Ramos (cell line): Measurements from ENCODE around the gene OR11L1.

Source experiments
- in situ Hi-C: fragments of 300-500 bp; cut with MboI; formaldehyde crosslinking; loops from one replicate; pipeline ENCODE4 v1.14.3; 2022; ENCODE audit warnings: low sequenced_read_pairs; ENCODE audit not compliant: unreplicated experiment

Gene OR11L1, protein sequence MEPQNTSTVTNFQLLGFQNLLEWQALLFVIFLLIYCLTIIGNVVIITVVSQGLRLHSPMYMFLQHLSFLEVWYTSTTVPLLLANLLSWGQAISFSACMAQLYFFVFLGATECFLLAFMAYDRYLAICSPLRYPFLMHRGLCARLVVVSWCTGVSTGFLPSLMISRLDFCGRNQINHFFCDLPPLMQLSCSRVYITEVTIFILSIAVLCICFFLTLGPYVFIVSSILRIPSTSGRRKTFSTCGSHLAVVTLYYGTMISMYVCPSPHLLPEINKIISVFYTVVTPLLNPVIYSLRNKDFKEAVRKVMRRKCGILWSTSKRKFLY

DNA sequence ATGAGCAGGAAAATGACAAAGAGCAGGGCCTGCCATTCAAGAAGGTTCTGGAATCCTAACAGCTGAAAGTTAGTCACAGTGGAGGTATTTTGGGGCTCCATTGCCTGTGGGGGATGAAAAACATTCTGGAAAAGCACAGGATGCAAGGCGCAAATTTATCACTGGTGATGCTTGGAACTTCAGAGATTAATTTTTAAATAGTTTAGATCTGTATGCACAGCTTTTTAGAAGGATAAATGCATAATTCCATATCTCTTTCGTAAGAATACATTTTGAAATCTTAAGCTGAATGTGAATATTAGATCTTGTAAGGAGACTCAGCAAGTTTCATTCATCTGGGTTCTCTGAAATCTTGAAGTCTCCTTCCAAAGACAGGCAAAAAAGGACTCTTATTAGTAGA, at the start of gene OR11L1:
TSS of gene OR11L1 (minus strand) at position 101 of the 400 bp plus-strand sequence. CDS start at position 101, 0 bp downstream.
- in situ Hi-C loops: no loop called here

DNA sequence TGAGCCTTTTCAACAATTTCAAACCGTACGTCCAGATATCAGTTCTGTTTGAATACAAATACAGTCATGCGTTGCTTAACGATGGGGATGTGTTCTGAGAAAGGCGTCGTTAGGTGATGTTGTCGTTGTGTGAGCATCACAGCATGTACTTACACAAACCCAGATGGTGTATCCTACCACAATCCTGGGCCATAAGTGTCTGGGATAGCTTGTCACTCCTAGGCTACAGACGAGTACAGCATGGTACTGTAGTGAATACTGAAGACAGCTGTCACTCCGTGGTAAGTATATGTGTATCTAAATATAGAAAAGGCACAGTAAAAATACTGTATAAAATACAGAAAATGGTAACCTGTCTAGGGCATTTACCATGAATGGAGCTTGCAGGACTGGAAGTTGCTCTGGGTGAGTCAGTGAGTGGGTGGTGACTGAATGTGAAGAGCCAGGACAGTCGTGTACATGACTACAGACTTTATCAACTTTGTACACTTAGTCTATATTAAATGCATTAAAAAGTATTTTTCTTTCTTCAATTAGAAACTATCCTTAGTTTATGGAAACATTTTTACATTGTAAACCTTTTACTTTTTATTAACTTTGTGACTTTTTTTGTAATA, 43.2 kb upstream of the OR11L1 start:
- in situ Hi-C loops: no loop called here

DNA sequence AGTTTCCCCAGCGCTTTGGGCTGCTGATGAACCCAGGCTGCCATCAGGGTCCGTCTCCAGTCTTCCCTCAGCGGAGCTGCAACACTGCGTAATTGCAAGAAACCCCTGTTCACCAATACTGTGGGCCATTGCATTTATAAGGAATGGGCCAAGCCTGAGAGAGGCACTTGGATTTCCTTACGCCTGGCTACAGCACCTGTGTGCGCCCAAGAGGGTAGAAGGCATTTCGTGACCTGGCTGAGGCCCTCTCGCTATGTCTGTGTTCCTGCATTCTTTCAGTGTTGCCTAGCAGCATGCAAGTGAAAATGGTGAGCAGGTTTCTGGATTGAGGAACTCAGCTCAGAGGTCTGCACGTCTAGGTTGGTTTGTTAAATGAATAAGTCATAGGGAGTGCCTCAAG, 41.6 kb upstream of the OR11L1 start:
- in situ Hi-C loops: no loop called here

DNA sequence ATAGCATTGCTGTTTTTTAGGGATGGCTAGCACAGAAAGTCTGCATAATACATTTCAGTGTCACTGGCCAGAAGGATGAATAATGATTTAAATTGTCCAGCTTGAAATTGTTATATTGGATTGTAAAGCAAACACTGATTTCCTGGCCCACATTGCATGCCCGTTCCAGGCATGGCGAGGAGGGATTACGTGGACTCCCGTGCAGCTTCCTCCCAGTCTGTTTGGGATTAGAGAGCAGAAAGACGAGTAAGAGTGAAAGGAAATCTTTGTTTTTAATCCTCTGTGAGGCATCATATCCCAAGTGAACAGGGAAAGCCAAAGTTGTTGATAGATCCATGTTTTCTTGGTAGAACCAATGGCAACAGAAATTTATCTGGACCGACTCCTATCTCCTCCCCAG, 23.7 kb upstream of the OR11L1 start:
- in situ Hi-C loops: no loop called here

DNA sequence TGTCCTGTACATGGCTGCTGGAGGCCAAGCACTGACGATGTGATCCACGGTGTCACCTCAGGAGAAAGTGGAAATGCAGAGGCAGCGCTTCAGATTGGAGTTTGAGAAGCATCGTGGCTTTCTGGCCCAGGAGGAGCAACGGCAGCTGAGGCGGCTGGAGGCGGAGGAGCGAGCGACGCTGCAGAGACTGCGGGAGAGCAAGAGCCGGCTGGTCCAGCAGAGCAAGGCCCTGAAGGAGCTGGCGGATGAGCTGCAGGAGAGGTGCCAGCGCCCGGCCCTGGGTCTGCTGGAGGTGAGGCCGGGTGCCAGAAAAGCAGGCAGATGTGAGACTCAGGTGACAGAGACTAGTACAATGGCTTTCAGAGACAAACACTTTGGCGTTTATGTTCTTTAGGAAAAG, 22.9 kb upstream of the OR11L1 start:
- in situ Hi-C loops: no loop called here

DNA sequence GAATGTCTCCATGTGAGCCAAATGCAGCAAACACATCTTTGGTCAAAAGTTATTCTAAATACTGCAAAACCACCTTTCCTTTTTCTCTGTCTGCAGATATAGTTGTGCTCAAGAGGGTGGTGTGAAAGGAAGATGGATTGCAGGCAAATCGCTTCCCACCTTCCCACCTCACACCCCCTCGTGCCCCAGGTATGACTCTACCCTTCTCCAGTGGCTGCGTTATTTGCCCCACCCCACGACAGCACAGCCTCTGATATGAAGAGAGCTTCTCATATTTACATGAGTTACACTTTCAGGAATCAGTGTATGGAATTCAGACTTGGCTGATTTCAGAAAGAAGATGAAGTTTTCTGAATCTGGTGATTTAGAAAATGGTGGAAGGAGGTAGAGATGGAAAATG, 21.1 kb upstream of the OR11L1 start:
- in situ Hi-C loops: no loop called here

DNA sequence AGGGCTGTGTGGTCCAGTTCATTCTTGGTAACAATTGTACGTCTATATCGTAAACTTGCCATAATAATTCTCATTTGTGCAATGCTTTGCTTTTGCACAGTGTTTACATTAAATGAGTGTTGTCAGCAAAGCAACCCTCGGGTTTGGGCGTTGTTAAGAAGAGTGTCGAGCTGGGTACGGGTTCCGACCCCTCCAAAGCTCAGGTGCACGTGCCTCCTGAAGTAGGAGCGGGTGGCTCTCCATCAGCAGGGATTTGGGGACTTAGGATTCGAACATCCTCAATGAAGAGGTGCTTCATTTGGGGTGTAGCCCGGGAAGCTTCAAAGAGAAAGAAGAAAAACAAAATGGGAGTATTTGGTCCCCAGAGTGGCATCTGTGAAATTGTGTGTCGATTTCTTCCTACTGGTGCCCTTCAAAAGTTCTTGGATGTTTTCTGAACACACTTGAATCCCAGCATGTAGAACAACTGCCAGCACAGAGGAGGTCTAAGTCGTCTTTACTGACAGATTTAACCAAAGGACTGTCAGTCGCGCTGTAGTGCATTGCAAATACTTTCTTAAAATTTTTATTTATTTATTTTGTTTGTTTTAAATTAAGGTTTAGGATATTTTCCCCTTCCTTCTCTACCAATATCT, 16.4 kb upstream of the OR11L1 start:
- in situ Hi-C loops: no loop called here

DNA sequence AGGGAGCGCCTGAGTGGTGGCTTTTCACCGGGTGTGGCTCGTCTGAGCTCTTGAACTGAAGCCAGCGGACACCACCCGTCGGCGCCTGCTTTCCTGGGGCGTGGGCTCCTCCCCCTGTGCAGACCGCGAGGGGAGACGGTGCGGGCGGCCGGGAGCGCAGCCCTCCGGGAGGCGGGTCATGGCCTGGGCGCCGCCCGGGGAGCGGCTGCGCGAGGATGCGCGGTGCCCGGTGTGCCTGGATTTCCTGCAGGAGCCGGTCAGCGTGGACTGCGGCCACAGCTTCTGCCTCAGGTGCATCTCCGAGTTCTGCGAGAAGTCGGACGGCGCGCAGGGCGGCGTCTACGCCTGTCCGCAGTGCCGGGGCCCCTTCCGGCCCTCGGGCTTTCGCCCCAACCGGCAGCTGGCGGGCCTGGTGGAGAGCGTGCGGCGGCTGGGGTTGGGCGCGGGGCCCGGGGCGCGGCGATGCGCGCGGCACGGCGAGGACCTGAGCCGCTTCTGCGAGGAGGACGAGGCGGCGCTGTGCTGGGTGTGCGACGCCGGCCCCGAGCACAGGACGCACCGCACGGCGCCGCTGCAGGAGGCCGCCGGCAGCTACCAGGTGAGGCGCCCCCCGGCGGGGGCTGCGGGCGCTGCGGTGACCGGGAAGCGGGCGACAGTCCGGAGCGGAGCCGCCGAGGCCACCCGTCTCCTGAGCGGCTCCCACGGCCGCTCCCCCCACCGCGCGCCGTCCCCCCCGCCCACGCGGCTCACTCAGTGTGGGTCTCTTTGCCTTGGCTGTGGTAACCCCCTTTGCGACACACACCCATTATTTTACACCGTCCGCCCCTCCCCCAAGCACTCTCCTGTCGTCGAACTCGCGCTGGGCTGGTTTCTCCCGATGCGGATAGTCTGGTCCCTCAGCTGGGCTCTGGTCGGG, 15.6 kb upstream of the OR11L1 start, which contains the start of gene TRIM58:
TSS of gene TRIM58 (plus strand) at position 119 of the 916 bp plus-strand sequence. CDS start at position 179, 60 bp downstream.
- in situ Hi-C loops: no loop called here

DNA sequence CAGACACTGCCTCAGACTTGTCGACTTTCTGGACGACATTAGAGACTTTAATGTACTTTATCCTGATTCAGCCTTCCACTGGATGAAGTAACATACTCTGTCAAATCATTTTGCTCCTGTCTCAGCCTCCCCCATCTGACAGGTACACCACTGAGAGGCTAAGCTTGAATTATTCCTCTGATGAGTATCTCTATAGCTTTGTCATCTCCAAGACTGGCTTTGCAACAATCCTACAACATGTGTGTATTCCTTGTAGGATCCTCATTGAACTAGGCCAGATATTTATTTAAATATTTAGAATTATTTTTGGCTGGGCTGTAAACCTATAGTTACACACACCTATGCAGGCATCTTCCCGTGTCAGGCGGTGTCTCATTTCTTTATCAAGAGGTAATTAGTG, 14.2 kb upstream of the OR11L1 start:
- in situ Hi-C loops: no loop called here

DNA sequence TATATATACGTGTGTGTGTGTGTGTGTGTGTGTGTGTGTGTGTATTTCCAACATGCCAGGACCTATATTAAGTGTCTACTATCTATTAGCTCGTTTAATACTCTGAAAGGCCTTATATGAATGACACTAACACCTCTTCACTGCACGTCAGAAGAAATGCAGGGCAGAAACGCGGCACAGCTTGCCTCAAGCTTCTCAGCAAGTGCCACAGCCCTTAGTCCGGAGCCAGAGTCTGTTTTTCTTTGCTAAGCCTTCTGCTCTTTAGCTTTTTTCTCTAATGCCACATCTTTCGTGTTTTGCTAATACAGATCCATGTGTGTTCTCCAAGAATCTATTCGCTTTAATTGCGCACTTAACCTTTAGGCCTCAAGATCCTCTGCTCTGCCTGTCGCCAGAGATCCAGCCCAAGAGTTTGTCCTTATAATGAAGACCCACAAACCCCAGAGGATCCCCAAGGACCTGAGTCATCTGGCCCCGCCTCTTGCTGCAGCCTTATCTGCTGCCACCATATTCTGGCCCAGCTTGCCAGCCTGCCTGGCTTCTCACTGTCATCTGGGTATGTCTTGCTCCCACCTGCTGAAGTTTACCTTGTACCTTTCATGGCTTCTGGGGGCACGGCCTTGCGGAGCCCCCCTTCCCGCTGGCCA, 13.3 kb upstream of the OR11L1 start:
- in situ Hi-C loops: no loop called here

DNA sequence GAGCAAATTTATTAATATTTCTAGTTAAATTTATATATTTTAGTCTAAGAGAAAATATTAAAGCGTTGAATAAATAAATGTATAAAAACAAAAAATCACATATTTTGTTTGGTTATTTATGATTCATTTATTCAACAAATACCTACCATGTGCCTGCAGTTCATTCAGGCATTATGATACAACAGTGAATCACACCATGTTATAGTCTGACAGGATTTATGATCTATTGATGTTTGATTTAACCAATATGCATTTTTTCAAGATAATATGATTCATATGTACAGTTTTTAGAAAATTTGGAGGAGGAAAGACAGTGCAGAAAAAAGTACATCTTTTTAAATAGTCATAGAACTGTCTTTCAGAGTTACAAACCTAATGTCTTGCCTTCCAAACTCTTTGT, 7.9 kb upstream of the OR11L1 start:
- in situ Hi-C loops: no loop called here

DNA sequence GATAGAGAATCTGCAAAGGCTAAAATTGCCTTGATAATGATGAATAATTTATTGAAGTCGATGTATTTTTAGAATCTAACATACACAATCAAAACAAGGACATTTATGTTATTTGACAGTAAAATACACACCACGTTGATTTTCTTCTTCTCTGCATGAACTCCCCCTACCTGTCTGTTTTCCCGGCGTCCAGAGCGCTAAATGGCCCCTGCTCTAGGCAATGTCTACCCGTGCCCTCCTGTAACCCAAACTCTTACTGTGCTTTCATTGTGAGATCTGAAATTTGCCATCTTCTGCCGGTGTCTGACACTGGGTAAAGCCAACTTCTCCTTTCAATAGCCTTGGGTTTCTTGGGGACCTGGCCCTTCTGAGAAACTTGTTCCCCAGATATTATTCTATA, 6.7 kb upstream of the OR11L1 start:
- in situ Hi-C loops: no loop called here

DNA sequence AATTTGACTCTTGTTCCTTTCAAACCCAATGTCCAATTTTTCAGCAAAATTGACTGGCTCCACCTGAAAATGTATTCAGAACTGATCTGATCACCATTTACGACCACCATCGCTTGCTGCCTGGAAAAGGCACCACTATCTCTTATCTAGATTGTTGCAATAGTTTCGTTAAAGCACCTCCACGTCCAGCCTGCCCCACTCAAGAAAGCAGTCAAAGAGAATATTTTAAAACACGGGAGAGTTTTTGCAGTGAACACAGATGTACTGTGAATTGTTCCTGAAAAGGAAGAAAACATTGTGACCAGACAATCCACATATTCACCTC, 4.0 kb upstream of the OR11L1 start:
- in situ Hi-C loops: no loop called here

DNA sequence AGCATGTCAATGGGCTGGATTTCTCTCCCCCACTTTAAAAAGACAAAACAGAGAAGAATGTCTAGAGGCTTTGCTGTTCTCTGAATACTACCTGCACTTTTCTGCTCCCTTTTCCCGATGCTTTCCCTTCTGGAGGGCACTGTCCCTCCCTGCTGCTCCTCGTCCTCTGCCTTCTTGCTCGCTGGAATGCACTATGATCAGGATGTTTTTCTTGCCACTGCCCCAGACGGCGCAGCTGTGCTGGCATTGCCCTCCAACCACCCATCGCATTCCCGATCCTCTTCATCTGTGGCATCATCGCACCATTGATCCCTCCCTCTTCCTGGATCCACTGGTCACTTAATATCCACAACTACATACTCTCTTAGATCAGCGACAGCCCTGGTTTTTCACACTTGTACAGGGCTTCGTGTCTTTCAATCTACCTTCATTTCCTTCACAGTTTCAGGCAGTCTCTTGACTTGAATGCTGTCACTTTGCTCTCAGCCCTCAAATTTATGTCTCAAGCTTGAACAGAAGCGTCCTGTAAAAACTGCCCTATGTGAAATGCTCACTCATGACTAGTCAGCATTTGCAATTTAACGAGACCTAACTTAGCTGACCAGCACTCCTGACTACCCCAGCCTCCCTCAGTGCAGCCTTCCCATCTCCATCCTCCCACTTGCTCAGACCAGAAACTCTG, 3.5 kb upstream of the OR11L1 start:
- in situ Hi-C loops: no loop called here

DNA sequence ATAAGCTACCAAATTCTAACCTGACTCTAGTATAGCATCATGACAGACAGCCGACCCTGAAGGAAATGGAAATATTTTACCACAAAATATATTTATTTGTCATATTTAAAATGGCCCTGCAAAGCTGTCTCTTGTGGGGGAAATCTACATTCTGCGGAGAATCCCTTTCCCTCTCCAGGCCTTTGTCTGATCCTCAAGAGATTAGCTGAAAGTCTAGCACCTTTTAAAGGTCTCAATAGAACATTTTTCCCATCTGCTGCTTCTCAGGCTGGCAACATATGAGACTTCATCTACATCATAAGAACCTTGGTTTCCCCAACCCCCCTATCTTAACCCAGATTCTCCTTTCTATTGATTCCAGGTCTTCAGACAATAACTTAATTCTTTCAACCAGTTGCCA, 1.7 kb upstream of the OR11L1 start:
- in situ Hi-C loops: no loop called here

DNA sequence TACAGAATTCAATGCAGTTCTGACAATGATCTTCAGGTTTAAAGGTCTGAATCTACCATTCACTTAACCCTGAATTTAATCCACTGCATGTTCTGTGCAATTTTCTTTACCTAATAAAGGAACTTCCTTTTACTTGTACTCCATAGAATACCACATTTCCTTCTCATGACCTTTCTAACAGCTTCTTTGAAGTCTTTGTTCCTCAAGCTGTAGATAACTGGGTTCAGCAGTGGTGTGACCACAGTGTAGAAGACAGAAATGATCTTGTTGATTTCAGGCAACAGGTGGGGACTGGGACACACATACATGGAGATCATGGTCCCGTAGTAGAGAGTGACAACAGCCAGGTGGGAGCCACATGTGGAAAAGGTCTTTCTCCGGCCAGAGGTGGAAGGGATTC, 878 bp downstream of the OR11L1 start:
- in situ Hi-C loops: no loop called here

DNA sequence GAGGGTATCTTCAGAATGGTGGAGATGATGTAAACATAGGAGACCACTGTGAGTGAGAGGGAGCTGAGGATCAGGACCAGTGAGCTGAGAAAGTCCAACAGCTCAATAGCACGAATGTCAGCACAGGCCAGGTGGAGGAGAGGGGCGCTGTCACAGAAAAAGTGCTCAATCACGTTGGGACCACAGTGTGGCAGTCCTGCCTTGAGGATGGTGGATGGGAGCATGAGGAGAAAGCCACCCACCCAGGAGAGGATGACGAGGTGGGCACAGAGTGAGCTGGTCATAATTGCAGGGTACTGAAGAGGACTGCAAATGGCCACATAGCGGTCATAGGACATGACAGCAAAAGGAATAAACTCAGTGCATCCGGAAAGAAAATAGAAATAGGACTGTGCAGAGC, 8.1 kb downstream of the OR11L1 start:
- in situ Hi-C loops: no loop called here

DNA sequence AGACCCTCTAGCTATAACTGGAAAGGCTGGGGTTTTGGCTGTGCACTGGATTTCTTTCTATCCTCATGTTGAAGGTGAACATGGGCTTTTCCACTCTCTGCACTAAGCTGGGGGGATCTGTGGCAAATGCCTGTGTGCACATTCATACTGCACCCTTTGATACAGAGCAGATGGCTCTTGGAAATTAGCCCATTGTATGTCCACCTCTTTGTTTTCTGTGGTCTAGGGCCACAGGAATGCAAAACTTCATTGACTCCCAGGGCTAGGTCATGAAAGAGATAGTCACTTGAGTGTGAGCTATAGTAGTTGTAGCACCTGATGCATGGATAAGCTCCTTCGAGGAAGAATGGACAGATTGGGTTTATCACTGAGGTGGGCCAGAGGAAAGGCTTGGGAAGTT, 12.0 kb downstream of the OR11L1 start:
- in situ Hi-C loops: no loop called here

DNA sequence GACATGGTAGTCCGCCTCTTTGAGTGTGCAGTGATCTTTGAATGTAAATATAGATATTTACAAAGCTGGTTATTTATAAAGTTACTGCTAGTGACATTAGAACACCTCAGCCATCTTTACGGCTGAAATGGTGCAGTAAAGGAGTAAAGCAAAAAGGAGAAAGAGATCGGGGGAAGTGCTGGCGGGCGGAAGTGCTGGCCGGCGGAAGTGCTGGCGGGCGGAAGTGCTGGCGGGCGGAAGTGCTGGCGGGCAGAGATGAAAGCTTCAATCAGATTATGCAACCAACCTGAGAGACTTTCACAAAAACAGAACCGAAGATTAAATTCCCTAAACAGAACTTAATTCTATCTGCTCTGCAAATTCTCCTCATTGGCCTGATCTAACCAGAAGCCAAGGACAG, 16.3 kb downstream of the OR11L1 start:
- in situ Hi-C loops: no loop called here

DNA sequence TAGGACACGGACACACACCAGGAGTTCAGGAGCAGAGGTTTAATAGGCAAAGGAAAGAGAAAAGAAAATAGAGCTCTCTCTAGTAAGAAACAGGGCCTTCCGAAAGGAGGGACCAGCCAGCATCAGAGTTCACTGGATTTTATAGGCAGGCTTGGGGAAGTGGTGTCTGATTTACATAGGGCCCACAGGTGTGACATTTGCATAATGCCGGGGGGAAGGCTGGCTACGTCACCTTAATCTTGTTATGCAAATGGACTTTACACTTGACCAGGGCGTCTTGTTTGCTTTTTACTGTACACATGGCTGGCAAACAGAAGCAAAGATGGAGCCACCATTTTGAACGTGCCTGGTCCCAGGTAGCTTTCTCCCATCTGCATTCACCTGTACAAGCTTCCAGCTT, 17.7 kb downstream of the OR11L1 start, which contains the start of gene OR14A16:
TSS of gene OR14A16 (minus strand) at position 97 of the 400 bp plus-strand sequence. CDS start 8,390 bp downstream, outside the sequence.
- in situ Hi-C loops: no loop called here
